SK-N-SH (cell line): Measurements from ENCODE around the gene PTN. TPM values are rescaled to one million over a fixed set of nuclear protein-coding genes. Genes with fewer than 3 reads are reported as not detected.

ENCODE experiments used
- CTCF ChIA-PET: fragments of 300-600, 350-600 bp; formaldehyde crosslinking; extraction: SDS; loops from one replicate; lab custom pipeline; 2021; lab: Yijun Ruan, JAX
- POLR2A ChIA-PET: fragments of 350-600 bp; sonication (Branson Sonifier 250); formaldehyde crosslinking; extraction: SDS; loops from one replicate; lab custom pipeline; 2020; ENCODE audit warnings: antibody characterized with exemption, inconsistent platforms; lab: Yijun Ruan, JAX
- DNase-seq: peaks from one replicate; pipeline ENCODE4 v3.0.0; 2012
- H2AFZ ChIP-seq: fragments of 200-600 bp; sonication (generic); 2 replicates; pipeline ENCODE4 v1.8.1; 2016; ENCODE audit warnings: antibody characterized with exemption, mild to moderate bottlenecking, low read depth
- H3F3A ChIP-seq: fragments of 200-600 bp; sonication (generic); replicated peaks from 2 replicates; pipeline ENCODE3; 2016; ENCODE audit warnings: antibody characterized with exemption, mild to moderate bottlenecking; ENCODE audit not compliant: insufficient read depth
- H3K27ac ChIP-seq, 2 experiments: fragments of 200-500 bp in 1 of 2; fragments of 200-600 bp in 1 of 2; sonication (Bioruptor generic) in 1 of 2; sonication (generic), shearing (Covaris generic) in 1 of 2; 2 replicates each; pipeline versions ENCODE4 v1.5.1 to v1.6.1; 2014 to 2016; ENCODE audit warnings: low read depth in 2 of 2, inconsistent platforms in 1 of 2, low read length in 1 of 2, mild to moderate bottlenecking in 1 of 2, mixed read lengths in 1 of 2
- H3K27me3 ChIP-seq: fragments of 200-600 bp; sonication (generic), shearing (Covaris generic); 2 replicates; pipeline ENCODE4 v1.6.1; 2016; ENCODE audit warnings: mixed run types; ENCODE audit not compliant: insufficient read depth
- H3K36me3 ChIP-seq, 2 experiments: fragments of 200-500 bp in 1 of 2; fragments of 200-600 bp in 1 of 2; sonication (Bioruptor generic) in 1 of 2; sonication (generic) in 1 of 2; replicated peaks in 1 of 2; 2 replicates each; pipeline versions ENCODE3 to v1.5.1; 2014 to 2016; ENCODE audit warnings: low read length in 1 of 2, mild to moderate bottlenecking in 1 of 2; ENCODE audit not compliant: insufficient read depth in 2 of 2, control insufficient read depth in 1 of 2
- H3K4me1 ChIP-seq, 2 experiments: fragments of 200-500 bp in 1 of 2; fragments of 200-600 bp in 1 of 2; sonication (Bioruptor generic) in 1 of 2; sonication (generic), shearing (Covaris generic) in 1 of 2; 2 replicates each; pipeline versions ENCODE4 v1.5.1 to v1.6.1; 2014 to 2016; ENCODE audit warnings: low read depth in 1 of 2, low read length in 1 of 2, mixed run types in 1 of 2; ENCODE audit not compliant: insufficient read depth in 2 of 2, control insufficient read depth in 1 of 2
- H3K4me2 ChIP-seq: fragments of 200-600 bp; sonication (generic), shearing (Covaris generic); 2 replicates; pipeline ENCODE4 v1.6.1; 2017; ENCODE audit warnings: mixed run types
- H3K4me3 ChIP-seq, 2 experiments: fragments of 200-500 bp in 1 of 2; fragments of 200-600 bp in 1 of 2; sonication (Bioruptor generic) in 1 of 2; sonication (generic), shearing (Covaris generic) in 1 of 2; 2 replicates each; pipeline versions ENCODE4 v1.5.1 to v1.8.1; 2014 to 2016; ENCODE audit warnings: low read depth in 2 of 2, inconsistent platforms in 1 of 2, low read length in 1 of 2, mild to moderate bottlenecking in 1 of 2, mixed read lengths in 1 of 2, moderate library complexity in 1 of 2
- H3K79me2 ChIP-seq: fragments of 200-600 bp; sonication (generic); 2 replicates; pipeline ENCODE4 v1.8.1; 2017; ENCODE audit warnings: mild to moderate bottlenecking; ENCODE audit not compliant: insufficient read depth
- H3K9ac ChIP-seq: fragments of 200-600 bp; sonication (generic); 2 replicates; pipeline ENCODE4 v1.6.1; 2017; ENCODE audit warnings: mixed run types
- H3K9me2 ChIP-seq: fragments of 200-600 bp; sonication (generic); 2 replicates; pipeline ENCODE4 v1.6.1; 2017; ENCODE audit warnings: mixed run types
- H3K9me3 ChIP-seq: fragments of 200-600 bp; sonication (generic); 2 replicates; pipeline ENCODE4 v1.6.1; 2017; ENCODE audit warnings: mixed run types, mild to moderate bottlenecking, moderate library complexity
- H4K20me1 ChIP-seq: fragments of 200-600 bp; sonication (generic); 2 replicates; pipeline ENCODE4 v1.6.1; 2017; ENCODE audit warnings: mild to moderate bottlenecking, mixed run types; ENCODE audit not compliant: insufficient read depth
- CHD2 ChIP-seq: fragments of 150-350 bp; IDR thresholded peaks from 2 replicates; pipeline ENCODE4 v1.6.1; 2018; ENCODE audit warnings: low read length; ENCODE audit not compliant: partially characterized antibody
- FOSL2 ChIP-seq: IDR thresholded peaks from 2 replicates; pipeline ENCODE4 v1.4.0; 2012; ENCODE audit warnings: low read depth, mild to moderate bottlenecking, moderate library complexity, borderline replicate concordance
- FOXJ3 ChIP-seq: sonication (generic); formaldehyde crosslinking; IDR thresholded peaks from 2 replicates; pipeline ENCODE4 v1.5.1; 2020; ENCODE audit warnings: mild to moderate bottlenecking, missing genetic modification reagents
- GABPA ChIP-seq: IDR thresholded peaks from 2 replicates; pipeline ENCODE4 v1.4.0; 2012; ENCODE audit warnings: low read depth, mild to moderate bottlenecking
- IRF3 ChIP-seq: fragments of 150-350 bp; IDR thresholded peaks from 2 replicates; pipeline ENCODE4 v1.6.1; 2016; ENCODE audit warnings: mild to moderate bottlenecking, low read depth, low read length
- MXI1 ChIP-seq: IDR thresholded peaks from 2 replicates; pipeline ENCODE4 v1.6.1; 2012; ENCODE audit warnings: mild to moderate bottlenecking, low read depth, low read length, improper control_type of control experiment
- NFIC ChIP-seq: IDR thresholded peaks from 2 replicates; pipeline ENCODE4 v1.4.0; 2012; ENCODE audit warnings: borderline replicate concordance
- POLR2AphosphoS5 ChIP-seq: IDR thresholded peaks from 2 replicates; pipeline ENCODE4 v1.6.1; 2012; ENCODE audit warnings: low read depth, low read length
- RAD21 ChIP-seq: IDR thresholded peaks from 2 replicates; pipeline ENCODE4 v1.6.1; 2012; ENCODE audit warnings: mild to moderate bottlenecking, low read length
- SIN3A ChIP-seq: IDR thresholded peaks from 2 replicates; pipeline ENCODE4 v1.6.1; 2012; ENCODE audit warnings: low read depth, mild to moderate bottlenecking, low read length, moderate library complexity, borderline replicate concordance
- SMC3 ChIP-seq: IDR thresholded peaks from 2 replicates; pipeline ENCODE4 v1.6.1; 2012; ENCODE audit warnings: low read depth, low read length, improper control_type of control experiment
- USF2 ChIP-seq: fragments of 150-350 bp; IDR thresholded peaks from 2 replicates; pipeline ENCODE4 v1.6.1; 2017; ENCODE audit warnings: antibody characterized with exemption, low read length, low read depth, borderline replicate concordance
- WGBS: methylation state at CpG from one replicate; pipeline ENCODE4 v1.1.6; 2017; ENCODE audit warnings: low lambda C conversion rate; 5-methylcytosine and 5-hydroxymethylcytosine counted together
- polyA plus RNA-seq, 3 experiments: library from polyadenylated mRNA; depleted of rRNA; stranded (reverse); fragments of >200 nt; gene quantifications; 2 replicates each; pipeline ENCODE4 v1.2.3, GENCODE V29; 2012

The PTN gene
- polyA plus RNA-seq, 1 of the 3 experiments (the other 2 are of a cell fraction): 23.7 TPM

GRCh38 chr7:137245890-137246289 is 97.6 kb downstream of the PTN start:
- Histone ChIP-seq H3K79me2 (no peaks in the 10 kb centered on the region), H4K20me1 (no peaks in the 10 kb centered on the region), H3K4me2 (no peak overlapping the region), H3K9me2 (no peaks in the 10 kb centered on the region), H3K9ac (no peak overlapping the region), H2AFZ (no peak overlapping the region), H3K27me3 (no peaks in the 10 kb centered on the region), H3K4me3 (no peak overlapping the region), H3K4me1 (no peaks in the 10 kb centered on the region), H3K36me3 (no peaks in the 10 kb centered on the region), H3K27ac (no peak overlapping the region), H3F3A (no peaks in the 10 kb centered on the region), H3K9me3 (no peaks in the 10 kb centered on the region)
- no peak for DNase-seq
- CTCF ChIA-PET: interaction anchor here (0.9 to 1.1 kb wide), 3 partner anchors 20 to 200 kb away, joined by 3 read pairs; no protein-coding TSS in a partner anchor
- POLR2A ChIA-PET: no interaction called here
- TF ChIP-seq SIN3A (no peak), CHD2 (no peak), RAD21 (no peak), GABPA (no peak), MXI1 (no peak), USF2 (no peak), FOXJ3 (CRISPR knock-in tag) (no peak)
- 86% methylated on average over 2 of the region's 2 CpGs for WGBS

- DNase-seq: no peak
- Histone ChIP-seq H3F3A (no peaks in the 10 kb centered on the region), H3K4me2 (no peak overlapping the region), H4K20me1 (no peaks in the 10 kb centered on the region), H3K79me2 (no peaks in the 10 kb centered on the region), H3K4me1 (no peaks in the 10 kb centered on the region), H3K9ac (no peak overlapping the region), H3K4me3 (no peak overlapping the region), H3K9me3 (no peaks in the 10 kb centered on the region), H3K9me2 (no peaks in the 10 kb centered on the region), H3K27me3 (no peaks in the 10 kb centered on the region), H3K27ac (no peak overlapping the region), H2AFZ (no peak overlapping the region), H3K36me3 (no peaks in the 10 kb centered on the region)
- POLR2A ChIA-PET: no interaction called here
- CTCF ChIA-PET: interaction anchor here (0.9 to 1.1 kb wide), 3 partner anchors 20 to 201 kb away, joined by 3 read pairs; no protein-coding TSS in a partner anchor
- TF ChIP-seq SMC3: no peak
- no peak for TF ChIP-seq NFIC
- TF ChIP-seq IRF3: no peak
- no peak for TF ChIP-seq RAD21
- TF ChIP-seq POLR2AphosphoS5: no peak
- TF ChIP-seq MXI1: no peak
- TF ChIP-seq FOSL2: no peak
- WGBS: 87% methylated on average over 4 of the region's 4 CpGs
Observed at GRCh38 chr7:137245186-137245585, 98.3 kb downstream of the PTN start.
